Measurements from ENCODE around the gene HLA-A.
"Not testable (repeated sequence)": the region's sequence is repeated elsewhere in the genome, so short reads cannot be mapped to it uniquely, and the experiment has no call there.

The HLA-A gene

GRCh38 chr6:29963697-29964096 is 21.4 kb downstream of the HLA-A start:
- DNase-seq, result not testable (repeated sequence)

GRCh38 chr6:29964518-29964886 is 22.2 kb downstream of the HLA-A start:
- no peak for DNase-seq

- peak; percentile 85 for DNase-seq
Measured at GRCh38 chr6:29964887-29965562, 22.7 kb downstream of the HLA-A start.

GRCh38 chr6:29965563-29965872 is 23.2 kb downstream of the HLA-A start:
- no peak for DNase-seq

- peak; percentile 76 for DNase-seq
Measured at GRCh38 chr6:29965873-29966601, 23.7 kb downstream of the HLA-A start.

- DNase-seq, result no peak
Measured at GRCh38 chr6:29967379-29968010, 25.2 kb downstream of the HLA-A start.

- no peak for DNase-seq
Measured at GRCh38 chr6:29968130-29968529, 25.8 kb downstream of the HLA-A start.

GRCh38 chr6:29968905-29969304 is 26.6 kb downstream of the HLA-A start:
- no peak for DNase-seq

- DNase-seq, result no peak
Measured at GRCh38 chr6:29970711-29971110, 28.4 kb downstream of the HLA-A start.

GRCh38 chr6:29974901-29975560 is 32.7 kb downstream of the HLA-A start:
- DNase-seq, result no peak

GRCh38 chr6:29975561-29975907 is 33.2 kb downstream of the HLA-A start:
- no peak for DNase-seq

GRCh38 chr6:29976253-29976587 is 33.9 kb downstream of the HLA-A start:
- DNase-seq, result no peak

- DNase-seq, result peak; percentile 54
Measured at GRCh38 chr6:29976588-29977424, 34.5 kb downstream of the HLA-A start.

- DNase-seq, result no peak
Measured at GRCh38 chr6:29977425-29977727, 35.0 kb downstream of the HLA-A start.

- DNase-seq, result not testable (repeated sequence)
Measured at GRCh38 chr6:29980013-29980412, 37.7 kb downstream of the HLA-A start.

GRCh38 chr6:29980511-29980910 is 38.2 kb downstream of the HLA-A start:
- DNase-seq, result no peak

- no peak for DNase-seq
Measured at GRCh38 chr6:29981211-29981812, 39.0 kb downstream of the HLA-A start.

GRCh38 chr6:29982097-29982496 is 39.8 kb downstream of the HLA-A start:
- DNase-seq, result no peak

GRCh38 chr6:29984232-29984631 is 41.9 kb downstream of the HLA-A start:
- no peak for DNase-seq

- DNase-seq, result no peak
Measured at GRCh38 chr6:29984992-29985391, 42.7 kb downstream of the HLA-A start.

- no peak for DNase-seq
Measured at GRCh38 chr6:29986179-29986781, 43.9 kb downstream of the HLA-A start.

GRCh38 chr6:29989211-29989610 is 46.9 kb downstream of the HLA-A start:
- no peak for DNase-seq

Measured in CD4-positive, alpha-beta T cell treated with Interferon gamma for 1 hour (primary cell).